ENCODE results near the gene MAP1LC3B2.

MAP1LC3B2 gene

DNA sequence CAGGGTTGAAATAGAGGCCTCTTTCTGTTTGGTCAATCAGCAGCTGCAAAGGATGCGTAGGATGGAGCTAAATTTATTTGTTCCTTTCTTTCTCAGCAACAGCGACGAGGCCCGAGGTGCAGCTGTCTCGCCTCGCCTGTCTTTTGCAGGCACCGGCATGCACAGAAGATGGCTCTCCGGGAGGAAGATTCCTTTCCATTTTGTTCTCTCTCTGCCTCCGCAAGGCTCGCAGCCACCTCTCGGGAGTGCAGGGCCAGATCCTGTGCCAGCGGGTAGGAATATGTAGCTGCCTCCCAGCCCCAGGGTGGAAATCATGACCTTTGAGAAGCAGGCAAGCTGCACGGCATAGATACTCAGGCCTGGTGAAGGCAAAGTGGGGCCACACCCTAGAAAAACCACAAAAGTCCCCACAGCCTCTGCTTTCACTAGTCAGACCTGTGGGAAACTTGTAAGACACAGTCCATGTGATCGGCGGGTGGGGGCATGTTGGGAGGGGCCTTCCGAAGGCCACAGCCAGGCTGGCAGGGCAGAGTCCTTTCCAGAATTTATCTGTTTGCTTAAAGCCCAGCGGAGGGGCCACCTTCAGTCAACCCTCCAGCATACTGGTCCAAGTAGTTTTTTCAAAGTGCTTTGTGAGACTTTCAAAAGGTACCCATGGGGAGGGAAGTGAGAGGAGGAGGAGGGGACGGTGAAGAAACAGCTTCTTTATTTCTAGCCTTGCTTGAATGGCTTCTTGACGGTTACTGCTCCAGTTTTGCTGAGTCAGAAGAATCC lies at the start of gene MAP1LC3B2:
MAP1LC3B2 (plus strand) TSS at position 220 of the 774 bp plus-strand sequence. CDS start 16,562 bp downstream, outside the sequence.
- in situ Hi-C loops (cut with HindIII; ENCODE audit: low sequenced_read_pairs): no loop called here

DNA sequence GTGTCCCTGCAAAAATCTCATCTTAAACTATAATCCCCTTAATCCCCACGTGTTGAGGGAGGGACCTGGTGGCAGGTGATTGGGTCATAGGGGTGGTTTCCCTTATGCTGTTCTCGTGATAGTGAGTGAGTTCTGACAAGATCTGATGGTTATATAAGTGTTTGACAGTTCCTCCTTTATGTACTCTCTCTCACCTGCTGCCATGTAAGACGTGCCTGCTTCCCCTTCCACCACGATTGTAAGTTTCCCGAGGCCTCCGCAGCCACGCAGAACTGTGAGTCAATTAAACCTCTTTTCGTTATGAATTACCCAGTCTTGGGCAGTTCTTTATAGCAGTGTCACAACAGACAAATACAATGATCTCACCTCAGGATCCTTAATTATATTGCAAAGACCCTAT lies 45.2 kb upstream of the MAP1LC3B2 start:
- in situ Hi-C loops (cut with HindIII; ENCODE audit: low sequenced_read_pairs): no loop called here

DNA sequence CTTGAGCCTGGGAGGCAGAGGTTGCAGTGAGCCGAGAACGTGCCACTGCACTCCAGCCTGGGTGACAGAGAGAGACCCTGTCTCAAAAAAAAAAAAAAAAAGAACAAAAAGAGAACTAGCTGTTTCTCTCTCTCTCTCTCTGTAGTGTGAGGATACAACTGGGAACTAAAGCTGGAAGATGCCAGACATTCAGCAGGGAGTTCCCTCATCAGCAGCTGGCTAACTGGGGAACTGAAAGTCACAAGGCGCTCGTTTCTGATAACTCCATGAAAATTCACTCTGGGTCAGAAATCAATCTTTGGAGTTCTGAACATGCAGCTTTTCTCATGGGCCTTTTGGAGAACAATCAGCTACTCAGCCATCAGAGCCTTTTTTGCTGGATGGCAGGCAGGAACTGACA lies 43.5 kb upstream of the MAP1LC3B2 start:
- in situ Hi-C loops (cut with HindIII; ENCODE audit: low sequenced_read_pairs): no loop called here

DNA sequence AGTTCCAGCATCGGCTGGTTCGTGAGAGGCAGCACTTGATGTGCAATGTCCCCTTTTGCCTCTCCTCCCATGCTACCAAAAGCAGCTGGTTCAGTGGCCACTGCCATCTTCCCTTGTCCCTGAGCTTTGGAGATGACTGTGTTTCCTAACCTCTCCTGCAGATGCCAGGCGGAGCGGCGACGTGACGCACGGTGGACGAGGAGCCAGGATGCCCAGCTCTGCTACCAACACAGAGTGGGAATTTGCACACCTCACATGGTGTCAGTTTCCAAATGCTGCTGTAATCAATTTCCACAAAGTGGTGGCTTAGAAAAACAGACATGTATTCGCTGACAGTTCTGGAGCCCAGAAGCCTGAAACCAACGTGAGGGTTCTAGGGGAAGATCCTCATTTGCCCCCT lies 42.5 kb upstream of the MAP1LC3B2 start:
- in situ Hi-C loops (cut with HindIII; ENCODE audit: low sequenced_read_pairs): no loop called here

DNA sequence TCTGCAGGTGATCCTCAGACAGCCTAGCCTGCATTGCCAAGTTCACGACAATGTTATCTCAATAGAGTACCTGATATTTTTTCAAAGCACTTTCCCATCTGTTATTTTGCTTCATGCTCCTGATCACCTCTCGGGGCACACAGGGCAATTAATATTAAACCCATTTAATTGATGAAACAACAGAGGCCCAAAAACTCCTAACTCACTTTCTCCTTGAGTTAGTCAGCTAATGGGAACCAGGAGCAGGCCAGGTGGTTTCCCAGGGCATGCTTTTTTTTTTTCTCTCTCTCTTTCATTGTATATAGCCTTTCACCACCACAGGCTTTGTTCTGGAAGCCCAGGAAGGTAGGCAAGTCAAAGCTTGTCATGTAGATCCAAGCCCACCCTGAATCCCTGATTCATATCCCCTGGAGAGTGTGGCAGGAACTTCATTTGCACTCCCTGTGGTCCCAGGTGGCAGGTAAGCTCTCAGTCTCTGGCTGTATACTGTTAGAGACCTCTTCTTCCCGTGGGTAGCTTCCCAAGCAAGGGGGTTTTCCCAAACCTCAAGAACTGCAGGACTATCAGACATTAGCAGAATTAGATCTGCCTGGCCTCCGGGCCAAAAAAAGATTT lies 41.6 kb upstream of the MAP1LC3B2 start:
- in situ Hi-C loops (cut with HindIII; ENCODE audit: low sequenced_read_pairs): no loop called here

DNA sequence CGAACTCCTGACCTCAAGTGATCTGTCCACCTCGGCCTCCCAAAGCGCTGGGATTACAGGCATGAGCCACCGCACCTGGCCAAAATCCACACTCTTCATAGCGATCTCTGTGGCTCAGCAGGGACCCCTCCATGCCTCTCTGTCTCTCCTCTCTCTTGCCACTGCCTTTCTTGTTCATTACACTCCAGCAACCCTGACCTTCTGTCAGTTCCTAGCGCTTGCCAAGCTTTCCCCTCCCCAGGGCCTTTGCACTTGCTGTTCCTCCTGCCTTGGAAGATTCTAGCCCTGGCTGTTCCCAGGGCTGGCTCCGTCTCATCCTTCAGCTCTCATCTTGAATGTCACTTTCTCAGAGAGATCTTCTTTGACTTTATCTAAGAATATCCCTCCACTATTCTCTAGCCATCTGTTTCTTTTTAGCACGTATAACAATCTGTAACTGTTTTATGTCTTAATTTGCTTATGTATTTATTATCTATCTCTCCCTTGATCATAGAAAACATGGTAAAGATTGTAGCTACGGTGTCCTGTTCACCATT lies 38.9 kb upstream of the MAP1LC3B2 start:
- in situ Hi-C loops (cut with HindIII; ENCODE audit: low sequenced_read_pairs): no loop called here

DNA sequence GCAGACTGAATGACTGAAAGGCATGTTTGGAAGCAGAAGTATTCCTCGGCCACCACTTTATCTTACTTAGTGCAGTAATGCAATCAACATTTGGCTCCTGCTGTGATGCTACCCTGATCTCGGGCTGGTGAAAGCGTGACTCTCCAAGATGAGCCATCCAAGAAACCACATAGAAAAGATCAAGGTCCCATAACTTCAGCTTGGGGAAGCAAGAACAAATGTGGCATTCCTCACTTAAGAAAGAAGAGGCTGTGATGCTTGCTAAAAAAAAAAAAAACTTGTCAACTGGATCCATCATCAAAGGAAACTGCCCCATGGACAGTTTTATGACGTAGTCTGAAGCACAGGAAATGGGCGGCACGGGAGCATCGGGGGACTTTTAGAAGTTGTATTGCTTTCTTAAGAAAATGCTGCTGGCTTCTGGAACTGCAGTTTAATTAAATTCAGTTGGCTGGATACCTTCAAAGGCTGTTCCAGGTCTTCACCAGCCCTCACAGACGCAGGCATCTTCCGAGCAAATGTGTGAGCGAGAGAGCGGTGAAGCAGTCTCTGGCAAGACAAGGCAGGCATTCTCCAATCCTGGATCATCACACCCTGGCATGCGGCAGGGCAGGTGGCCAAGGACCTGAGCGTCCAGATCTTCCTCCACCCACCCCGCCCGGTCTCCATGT lies 38.2 kb upstream of the MAP1LC3B2 start:
- in situ Hi-C loops (cut with HindIII; ENCODE audit: low sequenced_read_pairs): no loop called here

DNA sequence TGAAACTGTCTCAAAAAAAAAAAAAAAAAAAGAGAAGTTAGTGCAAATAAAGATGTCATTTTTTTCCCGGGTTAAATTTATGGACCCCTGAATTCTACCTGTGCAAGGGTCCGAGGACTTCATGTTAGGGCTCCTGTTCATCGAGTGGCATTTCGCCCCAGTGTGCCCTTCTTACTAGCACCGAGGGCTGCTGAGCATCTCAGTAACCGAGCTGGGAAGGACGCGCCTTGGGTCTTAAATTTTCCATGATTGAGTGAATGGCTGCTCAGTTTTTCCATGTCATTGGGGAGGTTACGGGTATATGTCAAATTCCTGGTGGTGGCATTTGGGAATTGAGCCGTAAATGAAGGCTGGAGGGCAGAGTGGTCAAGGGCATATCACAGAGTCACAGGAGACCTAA lies 34.9 kb upstream of the MAP1LC3B2 start:
- in situ Hi-C loops (cut with HindIII; ENCODE audit: low sequenced_read_pairs): no loop called here

DNA sequence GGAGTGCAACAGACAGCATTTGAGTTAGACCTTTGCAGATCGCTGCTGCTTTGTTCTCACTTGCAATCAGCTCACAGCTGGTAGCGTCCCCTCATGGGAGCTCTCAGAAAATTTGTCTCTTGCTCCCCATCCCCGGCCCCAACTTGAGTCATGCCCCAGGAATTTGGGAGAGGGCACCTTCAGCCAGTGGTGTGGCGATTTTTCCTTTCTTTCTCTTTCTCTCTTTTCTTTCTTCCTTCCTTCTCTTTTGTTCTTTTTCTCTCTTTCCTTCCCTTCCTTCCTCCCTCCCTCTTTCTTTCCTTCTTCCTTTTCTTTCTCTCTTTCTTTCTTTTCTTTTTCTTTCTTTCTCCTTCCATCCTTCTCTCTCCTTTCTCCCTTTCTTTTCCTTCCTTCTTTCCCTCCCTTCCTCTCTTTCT lies 34.2 kb upstream of the MAP1LC3B2 start:
- in situ Hi-C loops (cut with HindIII; ENCODE audit: low sequenced_read_pairs): no loop called here

DNA sequence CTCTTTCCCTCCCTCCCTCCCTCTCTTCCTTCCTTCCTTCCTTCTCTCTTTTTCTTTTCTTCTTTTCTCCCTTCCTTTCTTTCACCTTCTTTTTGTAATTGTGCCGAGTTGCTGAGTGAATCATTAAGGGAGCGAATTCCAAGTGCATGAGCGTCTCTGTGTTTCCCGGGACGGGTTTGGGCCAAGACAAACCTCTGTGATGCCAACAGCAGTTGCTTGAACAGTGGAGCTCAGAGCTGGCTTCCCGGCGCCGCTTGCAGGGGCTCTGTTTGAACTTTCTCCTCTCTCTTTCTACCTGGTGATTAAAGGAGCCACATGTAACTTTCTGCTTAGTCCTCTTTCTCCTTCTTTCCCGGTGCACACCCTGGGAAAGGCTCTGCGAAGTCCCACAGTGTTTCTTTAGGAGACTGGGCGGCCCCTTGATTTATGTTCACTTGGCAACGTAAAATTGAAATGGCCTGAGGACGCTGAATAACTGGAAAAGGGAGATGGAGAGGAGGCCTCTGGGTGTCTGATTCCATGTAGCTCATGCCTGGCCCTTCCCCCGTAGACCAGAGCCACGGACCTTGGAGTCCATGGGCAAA lies 33.7 kb upstream of the MAP1LC3B2 start:
- in situ Hi-C loops (cut with HindIII; ENCODE audit: low sequenced_read_pairs): no loop called here

DNA sequence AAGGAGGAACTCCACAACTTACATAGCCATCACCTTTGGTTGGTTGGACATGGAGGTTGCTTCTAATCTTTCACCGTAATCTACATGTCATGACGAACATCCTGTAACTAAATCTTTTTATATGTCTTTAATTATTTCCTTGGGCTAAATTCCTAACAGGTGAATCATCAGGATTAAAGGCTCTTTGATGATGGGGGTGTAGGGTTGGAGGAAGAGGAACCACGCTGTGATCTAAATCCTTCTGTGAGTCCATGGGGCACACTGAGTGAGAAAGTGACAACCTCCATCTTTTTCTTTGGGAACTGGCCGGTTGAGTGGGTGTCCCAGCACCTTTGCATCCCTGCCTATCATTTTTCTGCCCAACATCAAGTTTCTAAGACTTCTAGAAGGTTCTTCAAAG lies 31.1 kb upstream of the MAP1LC3B2 start:
- in situ Hi-C loops (cut with HindIII; ENCODE audit: low sequenced_read_pairs): no loop called here

DNA sequence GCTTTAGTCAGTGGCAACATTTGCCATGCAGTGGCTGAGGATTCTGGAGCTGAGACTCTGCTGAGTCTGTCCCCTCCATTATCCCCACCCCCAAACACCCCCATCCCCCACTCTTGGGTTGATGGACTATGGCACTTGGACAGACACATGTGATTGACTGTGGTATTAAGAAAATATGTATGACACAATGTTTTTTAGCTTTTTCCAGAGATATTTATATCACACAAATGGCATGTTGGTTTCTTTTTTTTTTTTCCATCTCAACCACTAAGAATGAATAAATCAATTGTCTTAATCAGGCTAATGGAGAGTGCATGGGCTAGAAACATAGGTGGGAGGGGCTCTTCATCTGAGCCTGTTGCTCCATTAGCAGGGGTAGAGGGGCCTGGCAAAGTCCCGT lies 30.7 kb upstream of the MAP1LC3B2 start:
- in situ Hi-C loops (cut with HindIII; ENCODE audit: low sequenced_read_pairs): no loop called here

DNA sequence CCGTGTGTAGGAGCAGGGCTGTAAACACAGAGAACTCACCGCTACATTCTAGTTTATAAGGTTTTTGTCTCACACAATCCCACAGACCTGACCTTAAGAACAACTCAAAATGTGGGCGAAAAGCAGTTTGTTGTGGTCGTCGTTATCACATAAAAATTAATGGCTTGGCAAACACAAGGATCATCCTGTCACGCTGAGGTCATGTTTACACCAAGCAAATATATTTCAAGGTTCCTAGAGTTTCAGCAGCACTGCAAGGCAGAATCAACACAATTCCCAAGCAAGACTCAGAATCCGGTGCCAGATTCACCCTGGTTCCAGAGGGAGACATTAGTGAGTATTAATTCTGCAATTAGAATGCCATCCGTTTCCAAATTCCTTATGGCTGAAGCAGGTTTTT lies 30.1 kb upstream of the MAP1LC3B2 start:
- in situ Hi-C loops (cut with HindIII; ENCODE audit: low sequenced_read_pairs): no loop called here

DNA sequence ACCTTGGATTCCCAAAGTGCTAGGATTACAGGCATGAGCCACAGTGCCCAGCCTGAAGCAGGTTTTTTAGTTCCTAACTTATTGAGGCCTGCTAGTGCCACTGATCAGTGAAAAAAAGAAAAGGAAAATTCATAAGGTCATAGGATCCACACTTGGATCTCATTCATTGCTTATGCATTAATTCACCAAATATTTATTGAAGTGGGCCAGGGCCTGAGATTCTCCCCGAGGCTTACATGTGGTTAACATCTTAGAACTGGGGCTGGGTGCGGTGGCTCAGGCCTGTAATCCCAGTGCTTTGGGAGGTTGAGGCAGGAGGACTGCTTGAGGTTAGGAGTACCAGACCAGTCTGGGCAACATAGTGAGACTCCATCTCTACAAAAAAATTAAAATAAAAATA lies 29.5 kb upstream of the MAP1LC3B2 start:
- in situ Hi-C loops (cut with HindIII; ENCODE audit: low sequenced_read_pairs): no loop called here

DNA sequence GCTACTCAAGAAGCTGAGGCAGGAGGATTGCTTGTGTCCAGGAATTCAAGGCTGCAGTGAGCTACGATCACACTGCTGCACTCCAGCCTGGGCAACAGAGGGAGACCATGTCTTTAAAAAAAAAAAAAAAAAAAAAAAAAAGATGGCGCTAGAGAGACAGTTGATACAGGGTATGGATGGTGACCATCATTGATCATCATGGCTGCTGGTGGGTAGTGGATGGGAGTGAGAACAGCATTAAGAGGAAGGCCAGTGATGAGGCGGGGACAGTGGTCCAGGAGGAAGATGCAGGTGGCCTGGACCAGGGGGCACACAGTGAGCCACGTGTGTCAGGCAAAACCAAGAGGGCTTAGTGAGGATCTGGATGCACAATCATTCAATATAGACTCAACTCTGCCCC lies 26.8 kb upstream of the MAP1LC3B2 start:
- in situ Hi-C loops (cut with HindIII; ENCODE audit: low sequenced_read_pairs): no loop called here

DNA sequence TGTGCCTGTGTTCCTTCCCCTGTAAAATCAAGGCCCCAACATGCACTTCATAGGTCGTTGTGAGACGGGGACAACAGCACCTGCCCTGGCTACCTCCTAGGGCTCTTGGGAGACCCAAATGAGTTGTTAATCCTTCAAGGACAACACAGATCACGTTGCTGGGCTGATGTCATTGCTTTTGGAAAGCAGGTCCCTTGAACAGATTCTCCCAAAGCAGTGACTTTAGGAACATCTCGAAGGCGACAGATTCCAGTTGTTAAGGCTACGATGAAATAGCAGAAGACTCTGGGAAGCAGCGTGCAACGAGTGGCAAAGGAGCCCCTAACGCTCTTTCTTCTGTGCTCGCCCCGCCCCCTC lies 26.2 kb upstream of the MAP1LC3B2 start:
- in situ Hi-C loops (cut with HindIII; ENCODE audit: low sequenced_read_pairs): no loop called here

DNA sequence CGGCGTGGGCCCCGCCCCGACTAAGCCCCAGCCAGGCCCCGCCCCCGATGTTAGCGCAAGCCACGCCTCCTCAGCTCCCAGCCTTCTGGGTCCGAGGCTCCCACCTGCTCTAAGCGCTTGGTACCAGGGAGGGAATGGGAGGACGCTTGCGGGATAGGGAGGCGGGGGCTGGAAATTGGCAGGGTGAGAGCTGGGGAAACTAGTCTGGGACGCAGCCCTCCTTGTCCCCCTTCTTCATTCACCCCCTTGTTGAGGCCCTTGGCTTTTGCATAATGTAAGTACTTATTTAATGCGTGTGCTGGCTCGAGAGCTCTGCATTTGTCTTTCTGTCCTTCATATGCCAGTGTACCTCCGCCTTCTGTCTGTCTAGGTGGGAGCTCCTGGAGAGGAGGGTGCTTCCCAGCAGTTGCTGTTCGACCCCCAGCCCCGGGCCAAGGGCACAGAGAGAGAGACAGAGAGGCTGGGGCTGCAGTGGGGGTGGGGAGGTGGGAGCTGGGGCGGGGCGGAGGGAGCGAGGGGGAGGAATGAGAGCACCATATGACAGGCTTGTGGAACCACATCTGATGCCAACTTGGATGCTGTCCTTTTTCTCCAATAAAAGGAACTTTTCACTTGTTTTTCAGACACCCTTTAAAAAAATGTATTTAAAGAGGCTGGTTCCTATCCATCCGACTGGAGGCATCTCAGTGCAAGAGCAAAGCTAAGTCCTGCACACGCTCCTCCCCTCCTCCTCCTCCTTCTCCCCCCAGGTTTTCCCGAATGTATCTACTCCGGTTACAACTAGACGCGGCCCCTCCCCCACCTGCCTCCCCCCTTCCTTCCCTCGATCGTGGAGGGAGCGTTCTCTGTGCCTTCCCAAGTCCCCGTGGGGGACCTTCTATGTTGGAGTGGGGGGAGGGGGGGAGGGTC lies 25.6 kb upstream of the MAP1LC3B2 start:
- in situ Hi-C loops (cut with HindIII; ENCODE audit: low sequenced_read_pairs): no loop called here

DNA sequence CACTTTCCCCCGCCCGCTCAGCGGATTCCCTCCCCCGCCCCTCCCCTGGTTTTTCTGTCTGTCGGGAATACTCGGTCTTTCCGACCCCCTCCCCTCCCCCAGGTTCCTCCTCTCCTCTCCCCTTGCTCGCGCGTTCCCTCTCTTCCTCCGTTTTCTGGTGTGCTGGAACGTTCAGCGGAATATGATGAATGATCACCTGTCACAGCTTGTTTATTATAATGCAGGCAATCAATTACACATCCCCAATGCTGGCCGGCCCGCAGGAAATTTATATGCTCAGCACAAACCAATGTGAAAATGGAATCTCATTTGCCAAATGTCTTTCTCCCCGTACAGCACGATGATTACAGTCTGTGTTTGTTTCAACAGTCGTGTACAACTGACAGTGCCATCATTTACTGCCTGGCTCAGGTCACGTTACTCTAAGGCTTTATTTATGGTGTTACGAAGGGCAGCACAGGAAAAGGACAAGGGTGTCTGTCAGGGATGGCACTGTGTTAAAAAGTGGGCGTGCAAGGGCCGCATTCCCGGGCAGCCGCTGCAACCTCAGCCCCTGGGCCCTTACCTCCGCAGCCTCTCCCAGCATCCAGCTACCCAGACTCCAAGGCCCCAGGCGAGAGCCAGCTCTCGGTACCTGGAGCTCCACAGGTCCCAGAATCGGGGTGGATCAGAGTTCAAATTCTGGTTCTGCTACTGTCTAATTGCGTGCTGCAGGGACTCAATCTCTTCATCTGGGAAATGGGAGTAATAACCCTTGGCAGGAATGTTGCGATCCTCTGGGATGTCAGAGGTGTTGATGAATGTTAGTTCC lies 24.7 kb upstream of the MAP1LC3B2 start:
- in situ Hi-C loops (cut with HindIII; ENCODE audit: low sequenced_read_pairs): no loop called here

DNA sequence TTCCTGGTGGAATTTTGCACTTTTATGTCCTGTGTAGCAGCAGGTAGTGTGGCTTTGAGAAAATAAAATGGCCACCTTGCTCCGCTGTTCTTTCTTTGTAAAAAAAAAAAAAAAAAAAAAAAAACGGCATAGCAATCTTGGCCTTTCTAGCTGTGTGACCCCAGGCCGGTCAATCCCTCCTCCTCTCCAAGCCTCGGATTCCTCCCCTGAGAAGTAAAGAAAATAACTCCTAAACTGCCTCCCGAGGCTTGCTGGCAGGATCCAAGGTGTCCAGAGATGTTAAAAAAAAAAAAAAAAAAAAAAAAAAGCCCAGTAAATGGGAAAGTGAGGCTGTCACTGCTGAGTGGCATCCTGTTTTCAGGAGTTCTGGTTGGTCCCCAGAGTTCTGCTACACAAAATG lies 23.9 kb upstream of the MAP1LC3B2 start:
- in situ Hi-C loops (cut with HindIII; ENCODE audit: low sequenced_read_pairs): no loop called here

Data from DLD1 (cell line).